Neural cell (in vitro differentiated cells): Measurements from ENCODE around the gene HNRNPF. TPM values are rescaled to one million over a fixed set of nuclear protein-coding genes. Genes with fewer than 3 reads are reported as not detected.

ENCODE experiments used
- H2AFZ ChIP-seq: fragments of 200-600, 300-800 bp; sonication (generic), shearing (Covaris generic); 2 replicates; pipeline ENCODE4 v1.6.0; 2014; ENCODE audit warnings: low read depth, mild to moderate bottlenecking, antibody characterized with exemption, low read length, moderate library complexity
- H3F3A ChIP-seq: fragments of 200-600 bp; shearing (Covaris generic); 2 replicates; pipeline ENCODE4 v1.6.1; 2016; ENCODE audit warnings: mild to moderate bottlenecking, moderate library complexity, mixed read lengths, antibody characterized with exemption, low read length; ENCODE audit not compliant: insufficient read depth, poor library complexity, severe bottlenecking
- H3K27ac ChIP-seq: fragments of 200-600, 300-800 bp; sonication (generic), shearing (Covaris generic); 2 replicates; pipeline ENCODE4 v1.5.1; 2014; ENCODE audit warnings: mild to moderate bottlenecking, low read length, moderate library complexity
- H3K27me3 ChIP-seq: fragments of 300-800, 200-600 bp; sonication (generic), shearing (Covaris generic); 2 replicates; pipeline ENCODE4 v1.6.0; 2014; ENCODE audit warnings: mild to moderate bottlenecking, low read depth, low read length, moderate library complexity; ENCODE audit not compliant: insufficient read depth
- H3K36me3 ChIP-seq: fragments of 300-800, 200-600 bp; sonication (generic), shearing (Covaris generic); 2 replicates; pipeline ENCODE4 v1.5.1; 2014; ENCODE audit warnings: mild to moderate bottlenecking, antibody characterized with exemption, low read length, moderate library complexity; ENCODE audit not compliant: insufficient read depth
- H3K4me2 ChIP-seq: fragments of 300-800, 200-600 bp; sonication (generic), shearing (Covaris generic); 2 replicates; pipeline ENCODE4 v1.6.0; 2014; ENCODE audit warnings: mild to moderate bottlenecking, low read length
- H3K4me3 ChIP-seq: fragments of 300-800, 200-600 bp; sonication (generic), shearing (Covaris generic); 2 replicates; pipeline ENCODE4 v1.5.1; 2014; ENCODE audit warnings: mild to moderate bottlenecking, low read length, moderate library complexity
- H3K79me2 ChIP-seq: fragments of 200-600 bp; shearing (Covaris generic); replicated peaks from 2 replicates; pipeline ENCODE4 v1.6.0; 2014; ENCODE audit warnings: mild to moderate bottlenecking, low read length, moderate library complexity; ENCODE audit not compliant: insufficient read depth
- H3K9ac ChIP-seq: fragments of 300-800, 200-600 bp; sonication (generic), shearing (Covaris generic); 2 replicates; pipeline ENCODE4 v1.6.1; 2016; ENCODE audit warnings: mild to moderate bottlenecking, low read length, mixed read lengths
- H3K9me2 ChIP-seq: fragments of 200-600 bp; shearing (Covaris generic); 2 replicates; pipeline ENCODE4 v1.6.1; 2016; ENCODE audit warnings: mild to moderate bottlenecking, low read length, mixed read lengths; ENCODE audit not compliant: insufficient read depth
- H3K9me3 ChIP-seq: fragments of 200-600, 300-800 bp; sonication (generic), shearing (Covaris generic); 2 replicates; pipeline ENCODE4 v1.6.1; 2016; ENCODE audit warnings: mild to moderate bottlenecking, mixed run types, low read length, moderate library complexity, mixed read lengths
- H4K20me1 ChIP-seq: fragments of 200-600 bp; shearing (Covaris generic); 2 replicates; pipeline ENCODE4 v1.6.1; 2016; ENCODE audit warnings: mild to moderate bottlenecking, mixed run types; ENCODE audit not compliant: insufficient read depth
- EP300 ChIP-seq: fragments of 450-650 bp; conservative IDR thresholded peaks from 2 replicates; pipeline ENCODE4 v1.6.1; 2014; ENCODE audit warnings: antibody characterized with exemption, mild to moderate bottlenecking, moderate library complexity; ENCODE audit not compliant: poor library complexity, severe bottlenecking
- EZH2 ChIP-seq: fragments of 200-600, 300-800 bp; shearing (Covaris generic), sonication (generic); IDR thresholded peaks from 2 replicates; pipeline ENCODE4 v1.6.1; 2014; ENCODE audit warnings: antibody characterized with exemption, low read length, borderline replicate concordance, mild to moderate bottlenecking; ENCODE audit not compliant: insufficient read depth, poor library complexity, severe bottlenecking
- MXI1 ChIP-seq: fragments of 450-650 bp; conservative IDR thresholded peaks from 2 replicates; pipeline ENCODE4 v1.6.1; 2014; ENCODE audit warnings: antibody characterized with exemption, mild to moderate bottlenecking; ENCODE audit not compliant: poor library complexity, severe bottlenecking
- POLR2AphosphoS5 ChIP-seq: IDR thresholded peaks from 2 replicates; pipeline ENCODE4 v1.6.1; 2012
- RAD21 ChIP-seq: fragments of 450-650 bp; conservative IDR thresholded peaks from 2 replicates; pipeline ENCODE4 v1.6.1; 2014; ENCODE audit warnings: antibody characterized with exemption, mild to moderate bottlenecking, moderate library complexity
- SMC3 ChIP-seq: fragments of 450-650 bp; conservative IDR thresholded peaks from 2 replicates; pipeline ENCODE4 v1.6.1; 2014; ENCODE audit warnings: antibody characterized with exemption, mild to moderate bottlenecking, moderate library complexity; ENCODE audit not compliant: poor library complexity
- TAF1 ChIP-seq: IDR thresholded peaks from 2 replicates; pipeline ENCODE4 v1.6.1; 2012; ENCODE audit warnings: low read depth
- polyA plus RNA-seq: library from polyadenylated mRNA; depleted of rRNA; stranded (reverse); fragments of >200 nt; gene quantifications from 2 replicates; pipeline ENCODE4 v1.2.3, GENCODE V29; 2014
- TF ChIP-seq, protein P1 (sequence below): fragments of 450-650 bp; IDR thresholded peaks from 2 replicates; pipeline ENCODE4 v1.5.1; 2014; ENCODE audit warnings: antibody characterized with exemption, mild to moderate bottlenecking, moderate library complexity; ENCODE audit not compliant: poor library complexity, severe bottlenecking
- TF ChIP-seq, protein P2 (sequence below): IDR thresholded peaks from 2 replicates; pipeline ENCODE4 v1.6.1; 2012; ENCODE audit warnings: borderline replicate concordance

HNRNPF gene
- polyA plus RNA-seq, 1 donor from 2014 or later = 65.0 TPM

DNA sequence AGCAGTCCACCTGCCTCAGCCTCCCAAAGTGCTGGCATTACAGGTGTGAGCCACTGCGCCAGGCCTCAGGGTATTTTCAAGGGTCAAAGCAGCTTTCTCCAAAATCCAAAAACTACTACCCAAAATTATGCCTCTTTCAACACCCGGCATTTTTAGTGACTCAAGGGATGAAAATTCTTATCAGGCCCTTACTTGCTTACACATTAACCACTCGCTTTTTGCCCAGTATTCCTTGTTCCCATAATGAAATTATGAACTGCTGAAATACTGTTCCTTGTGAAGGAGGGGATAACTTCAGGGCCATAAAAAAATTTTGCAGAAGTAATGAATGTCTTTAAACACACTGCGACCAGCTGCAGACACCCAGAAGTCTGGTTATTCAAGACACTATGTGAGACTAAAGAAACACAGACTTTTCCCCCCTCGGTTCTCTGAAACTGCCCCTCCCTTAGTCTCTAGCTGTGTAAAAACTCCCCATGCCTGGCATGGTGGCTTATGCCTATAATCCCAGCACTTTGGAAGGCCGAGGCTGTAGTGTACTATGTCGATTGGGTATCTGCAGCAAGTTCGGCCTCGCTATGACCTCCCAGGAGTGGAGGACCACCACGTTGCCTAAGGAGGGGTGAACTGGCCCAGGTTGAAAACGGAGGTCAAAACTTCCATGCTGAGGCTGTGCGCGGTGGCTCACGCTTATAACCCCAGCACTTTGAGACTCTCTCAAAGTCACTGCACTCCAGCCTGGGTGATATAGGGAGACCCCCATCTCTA, 25.6 kb downstream of the HNRNPF start:
- Histone ChIP-seq H4K20me1 (no peaks in the 10 kb centered on the region), H3K79me2 (no peaks in the 10 kb centered on the region), H3F3A (no peaks in the 10 kb centered on the region), H3K4me2 (no peak overlapping the region), H3K9ac (no peak overlapping the region), H3K9me2 (no peaks in the 10 kb centered on the region), H3K4me3 (no peak overlapping the region), H3K36me3 (no peaks in the 10 kb centered on the region), H3K9me3 (no peaks in the 10 kb centered on the region), H2AFZ (no peak overlapping the region), H3K27ac (no peak overlapping the region), H3K27me3 (no peaks in the 10 kb centered on the region)
- TF ChIP-seq MXI1 = no peak
- TF ChIP-seq, protein P1, sequence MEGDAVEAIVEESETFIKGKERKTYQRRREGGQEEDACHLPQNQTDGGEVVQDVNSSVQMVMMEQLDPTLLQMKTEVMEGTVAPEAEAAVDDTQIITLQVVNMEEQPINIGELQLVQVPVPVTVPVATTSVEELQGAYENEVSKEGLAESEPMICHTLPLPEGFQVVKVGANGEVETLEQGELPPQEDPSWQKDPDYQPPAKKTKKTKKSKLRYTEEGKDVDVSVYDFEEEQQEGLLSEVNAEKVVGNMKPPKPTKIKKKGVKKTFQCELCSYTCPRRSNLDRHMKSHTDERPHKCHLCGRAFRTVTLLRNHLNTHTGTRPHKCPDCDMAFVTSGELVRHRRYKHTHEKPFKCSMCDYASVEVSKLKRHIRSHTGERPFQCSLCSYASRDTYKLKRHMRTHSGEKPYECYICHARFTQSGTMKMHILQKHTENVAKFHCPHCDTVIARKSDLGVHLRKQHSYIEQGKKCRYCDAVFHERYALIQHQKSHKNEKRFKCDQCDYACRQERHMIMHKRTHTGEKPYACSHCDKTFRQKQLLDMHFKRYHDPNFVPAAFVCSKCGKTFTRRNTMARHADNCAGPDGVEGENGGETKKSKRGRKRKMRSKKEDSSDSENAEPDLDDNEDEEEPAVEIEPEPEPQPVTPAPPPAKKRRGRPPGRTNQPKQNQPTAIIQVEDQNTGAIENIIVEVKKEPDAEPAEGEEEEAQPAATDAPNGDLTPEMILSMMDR = no peak
- TF ChIP-seq, protein P2, sequence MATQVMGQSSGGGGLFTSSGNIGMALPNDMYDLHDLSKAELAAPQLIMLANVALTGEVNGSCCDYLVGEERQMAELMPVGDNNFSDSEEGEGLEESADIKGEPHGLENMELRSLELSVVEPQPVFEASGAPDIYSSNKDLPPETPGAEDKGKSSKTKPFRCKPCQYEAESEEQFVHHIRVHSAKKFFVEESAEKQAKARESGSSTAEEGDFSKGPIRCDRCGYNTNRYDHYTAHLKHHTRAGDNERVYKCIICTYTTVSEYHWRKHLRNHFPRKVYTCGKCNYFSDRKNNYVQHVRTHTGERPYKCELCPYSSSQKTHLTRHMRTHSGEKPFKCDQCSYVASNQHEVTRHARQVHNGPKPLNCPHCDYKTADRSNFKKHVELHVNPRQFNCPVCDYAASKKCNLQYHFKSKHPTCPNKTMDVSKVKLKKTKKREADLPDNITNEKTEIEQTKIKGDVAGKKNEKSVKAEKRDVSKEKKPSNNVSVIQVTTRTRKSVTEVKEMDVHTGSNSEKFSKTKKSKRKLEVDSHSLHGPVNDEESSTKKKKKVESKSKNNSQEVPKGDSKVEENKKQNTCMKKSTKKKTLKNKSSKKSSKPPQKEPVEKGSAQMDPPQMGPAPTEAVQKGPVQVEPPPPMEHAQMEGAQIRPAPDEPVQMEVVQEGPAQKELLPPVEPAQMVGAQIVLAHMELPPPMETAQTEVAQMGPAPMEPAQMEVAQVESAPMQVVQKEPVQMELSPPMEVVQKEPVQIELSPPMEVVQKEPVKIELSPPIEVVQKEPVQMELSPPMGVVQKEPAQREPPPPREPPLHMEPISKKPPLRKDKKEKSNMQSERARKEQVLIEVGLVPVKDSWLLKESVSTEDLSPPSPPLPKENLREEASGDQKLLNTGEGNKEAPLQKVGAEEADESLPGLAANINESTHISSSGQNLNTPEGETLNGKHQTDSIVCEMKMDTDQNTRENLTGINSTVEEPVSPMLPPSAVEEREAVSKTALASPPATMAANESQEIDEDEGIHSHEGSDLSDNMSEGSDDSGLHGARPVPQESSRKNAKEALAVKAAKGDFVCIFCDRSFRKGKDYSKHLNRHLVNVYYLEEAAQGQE = no peak
- TF ChIP-seq POLR2AphosphoS5 = no peak
- no peak for TF ChIP-seq TAF1
- no peak for TF ChIP-seq EZH2
- no peak for TF ChIP-seq RAD21
- no peak for TF ChIP-seq EP300
- TF ChIP-seq SMC3 = no peak

DNA sequence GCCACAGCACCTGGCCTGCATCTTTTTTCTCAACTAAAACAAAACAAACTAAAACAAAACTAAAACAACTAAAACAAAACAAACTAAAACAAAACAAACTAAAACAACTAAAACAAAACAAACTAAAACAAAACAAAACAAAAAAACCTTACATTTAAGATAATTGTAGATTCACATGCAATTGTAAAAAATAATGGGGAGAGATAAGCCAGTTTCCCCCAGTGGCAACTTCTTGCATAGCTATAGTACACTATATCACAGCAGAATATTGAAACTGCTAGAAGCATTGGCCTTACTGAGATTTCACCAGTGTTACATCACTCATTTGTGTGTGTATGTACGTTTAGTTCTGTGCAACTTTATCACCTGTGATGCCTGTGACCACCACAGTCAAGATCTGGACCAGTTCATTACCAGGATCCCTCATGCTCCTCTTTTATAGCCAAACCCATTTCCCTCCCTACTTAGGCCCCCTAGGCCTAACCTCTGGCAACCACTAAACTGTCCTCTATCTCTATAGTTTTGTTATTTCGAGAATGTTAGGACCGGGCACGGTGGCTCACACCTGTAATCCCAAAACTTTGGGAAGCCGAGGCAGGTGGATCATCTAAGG, 28.3 kb downstream of the HNRNPF start:
- Histone ChIP-seq H3K9me3 (no peaks in the 10 kb centered on the region), H3K9ac (no peak overlapping the region), H3K4me3 (no peak overlapping the region), H3K27me3 (no peaks in the 10 kb centered on the region), H4K20me1 (no peaks in the 10 kb centered on the region), H3K4me2 (no peak overlapping the region), H2AFZ (no peak overlapping the region), H3K79me2 (no peaks in the 10 kb centered on the region), H3F3A (no peaks in the 10 kb centered on the region), H3K27ac (no peak overlapping the region), H3K36me3 (no peaks in the 10 kb centered on the region), H3K9me2 (no peaks in the 10 kb centered on the region)
- no peak for TF ChIP-seq EP300
- TF ChIP-seq POLR2AphosphoS5 = no peak
- TF ChIP-seq EZH2 = no peak
- no peak for TF ChIP-seq TAF1
- TF ChIP-seq, protein P1 = no peak
- no peak for TF ChIP-seq RAD21
- TF ChIP-seq, protein P2 = no peak
- TF ChIP-seq MXI1 = no peak
- TF ChIP-seq SMC3 = no peak
